T-helper 1 cell treated with Interleukin-12 subunit alpha and Interleukin-12 subunit beta and Interleukin-4 antibody, amounts not matched to agents 30 μg/mL and 1 μg/mL, for 36 hours (primary cell): Measurements from ENCODE around the gene PSMD13.
"Not testable (repeated sequence)": the region's sequence is repeated elsewhere in the genome, so short reads cannot be mapped to it uniquely, and the experiment has no call there.

ENCODE experiments used
- H3K27ac Mint-ChIP-seq: one replicate; pipeline ENCODE4 v1.8.0; 2021; ENCODE audit warnings: mild to moderate bottlenecking, mixed read lengths
- H3K27me3 Mint-ChIP-seq: one replicate; pipeline ENCODE4 v1.8.0; 2021; ENCODE audit warnings: low read depth, mixed read lengths
- H3K36me3 Mint-ChIP-seq: one replicate; pipeline ENCODE4 v1.8.0; 2021; ENCODE audit warnings: low read depth, mixed read lengths
- H3K4me1 Mint-ChIP-seq: one replicate; pipeline ENCODE4 v1.8.0; 2021; ENCODE audit warnings: low read depth, mixed read lengths
- H3K4me3 Mint-ChIP-seq: one replicate; pipeline ENCODE4 v1.8.0; 2021; ENCODE audit warnings: mild to moderate bottlenecking, moderate library complexity, mixed read lengths
- H3K9me3 Mint-ChIP-seq: one replicate; pipeline ENCODE4 v1.8.0; 2021; ENCODE audit warnings: mixed read lengths

Gene PSMD13

DNA sequence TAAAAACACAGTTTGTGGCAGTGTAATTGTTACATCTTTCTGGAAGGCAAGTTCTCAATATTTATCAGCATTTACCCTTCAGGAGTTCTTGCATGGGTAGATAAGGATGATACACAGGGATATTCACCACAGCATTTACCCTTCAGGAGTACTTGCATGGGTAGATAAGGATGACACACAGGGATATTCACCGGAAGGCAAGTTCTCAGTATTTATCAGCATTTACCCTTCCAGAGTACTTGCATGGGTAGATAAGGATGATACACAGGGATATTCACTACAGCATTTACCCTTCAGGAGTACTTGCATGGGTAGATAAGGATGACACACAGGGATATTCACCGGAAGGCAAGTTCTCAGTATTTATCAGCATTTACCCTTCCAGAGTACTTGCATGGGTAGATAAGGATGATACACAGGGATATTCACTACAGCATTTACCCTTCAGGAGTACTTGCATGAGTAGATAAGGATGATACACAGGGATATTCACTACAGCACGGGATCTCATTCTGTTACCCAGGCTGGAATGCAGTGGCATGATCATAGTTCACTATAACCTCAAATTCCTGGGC is 16.0 kb upstream of the PSMD13 start:
- not testable (repeated sequence) for H3K36me3 Mint-ChIP-seq, H3K27ac Mint-ChIP-seq

DNA sequence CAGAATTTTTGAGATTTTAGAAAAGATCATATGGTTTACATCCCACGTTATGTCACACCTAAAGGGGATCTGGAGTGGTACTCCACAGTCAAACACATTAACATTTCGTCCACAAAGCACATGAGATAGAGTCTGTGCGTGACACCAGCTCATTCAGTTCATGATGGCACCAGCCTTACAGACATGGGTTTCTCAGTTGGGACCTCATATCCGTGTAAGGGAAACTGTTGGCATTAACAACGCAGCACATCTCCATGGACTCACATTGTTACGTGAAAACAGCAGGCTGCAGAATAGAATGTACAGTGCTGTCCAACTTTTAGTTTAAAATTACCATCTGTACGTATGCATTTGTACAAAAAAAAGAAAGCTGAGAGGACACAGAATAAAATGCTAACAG is 15.2 kb upstream of the PSMD13 start:
- Mint-ChIP-seq H3K4me1 (peaks cover 10% of the 10 kb centered on the region), H3K4me3 (no peak overlapping the region), H3K36me3 (peaks cover 5% of the 10 kb centered on the region), H3K9me3 (no peaks in the 10 kb centered on the region), H3K27ac (no peak overlapping the region), H3K27me3 (no peaks in the 10 kb centered on the region)

More for the DNA sequence above, 16.0 kb upstream of the PSMD13 start:
- not testable (repeated sequence) for H3K4me1 Mint-ChIP-seq, H3K9me3 Mint-ChIP-seq, H3K27me3 Mint-ChIP-seq, H3K4me3 Mint-ChIP-seq

DNA sequence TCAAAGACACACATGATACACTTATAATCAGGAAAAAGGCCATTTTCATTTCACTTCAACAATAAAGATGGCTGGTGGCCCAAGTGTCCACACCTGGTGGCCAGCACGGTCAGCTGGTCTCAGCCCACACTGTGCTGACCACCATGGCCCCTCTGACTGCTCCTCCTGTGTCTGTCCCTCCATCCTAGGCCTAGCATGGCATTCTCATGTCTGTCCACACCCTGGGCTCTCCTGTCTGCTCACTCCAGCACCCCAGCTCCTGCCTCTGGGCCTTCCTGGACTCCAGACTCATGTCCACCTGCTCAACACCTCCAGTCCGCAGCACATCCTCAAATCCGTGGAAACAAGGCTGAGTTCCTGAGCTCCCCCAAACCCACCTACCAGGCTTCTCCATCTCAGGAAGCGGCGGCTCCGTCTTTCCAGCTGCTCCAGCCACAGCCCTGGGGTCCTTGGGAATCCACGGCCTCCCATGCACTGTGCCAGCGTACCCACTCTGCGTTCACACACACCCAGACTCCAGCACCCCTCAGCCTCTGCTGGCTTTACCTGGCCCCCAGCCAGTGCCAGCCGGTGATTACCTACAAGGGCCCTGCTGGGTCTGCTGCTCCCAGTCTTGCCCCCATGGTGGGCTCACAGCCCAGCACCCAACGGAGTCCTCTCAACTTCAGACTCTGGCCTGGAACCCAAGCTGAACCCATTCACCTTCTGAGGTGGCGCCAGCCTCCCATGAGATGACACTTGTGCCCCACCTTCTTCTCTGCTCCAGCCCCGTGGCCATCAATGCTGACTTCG is 14.6 kb upstream of the PSMD13 start:
- Mint-ChIP-seq H3K27ac (no peak overlapping the region), H3K4me1 (peaks cover 10% of the 10 kb centered on the region)

DNA sequence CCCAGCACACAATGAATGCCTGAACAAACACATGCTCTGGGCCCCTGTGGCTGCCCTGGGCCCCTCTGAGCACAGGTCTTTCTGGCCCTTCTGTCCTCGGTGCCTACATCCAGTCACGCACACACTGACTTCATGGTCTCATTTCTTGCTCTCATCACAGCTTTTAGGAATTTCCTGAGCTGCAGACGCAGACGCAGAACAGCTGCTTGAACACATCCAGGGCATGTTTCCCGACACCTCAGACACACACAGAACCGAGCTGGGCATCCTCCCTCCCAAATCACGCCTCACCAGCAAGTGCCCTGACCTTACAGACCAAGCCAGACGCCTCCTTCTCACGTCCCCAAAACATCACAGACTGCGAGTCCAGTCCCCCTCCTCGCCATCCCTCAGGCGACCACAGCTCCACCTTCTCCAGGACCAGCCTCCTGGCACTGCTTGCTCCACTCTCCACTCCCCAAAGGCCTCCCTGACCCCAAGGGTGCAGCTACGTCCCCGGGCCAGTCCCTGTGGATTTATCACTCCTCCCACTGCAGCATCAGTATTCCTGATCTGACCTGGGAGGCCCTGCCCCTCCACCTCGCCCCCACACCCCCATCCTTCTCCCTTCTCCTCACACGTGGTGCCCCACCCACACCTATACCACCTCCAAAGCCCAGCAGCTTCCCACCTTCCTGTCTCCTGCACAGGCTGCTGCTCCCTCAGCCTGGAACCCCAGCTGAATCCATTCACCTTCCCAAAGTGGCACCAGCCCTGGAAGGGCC is 13.6 kb upstream of the PSMD13 start:
- no peaks in the 10 kb centered on the region for H3K27me3 Mint-ChIP-seq
- peaks cover 7% of the 10 kb centered on the region for H3K4me1 Mint-ChIP-seq
- no peak overlapping the region for H3K4me3 Mint-ChIP-seq
- peaks cover 5% of the 10 kb centered on the region for H3K36me3 Mint-ChIP-seq
- H3K9me3 Mint-ChIP-seq = no peaks in the 10 kb centered on the region
- no peak overlapping the region for H3K27ac Mint-ChIP-seq

More for the DNA sequence above, 14.6 kb upstream of the PSMD13 start:
- no peaks in the 10 kb centered on the region for H3K27me3 Mint-ChIP-seq
- no peak overlapping the region for H3K4me3 Mint-ChIP-seq
- peaks cover 5% of the 10 kb centered on the region for H3K36me3 Mint-ChIP-seq
- H3K9me3 Mint-ChIP-seq = no peaks in the 10 kb centered on the region

DNA sequence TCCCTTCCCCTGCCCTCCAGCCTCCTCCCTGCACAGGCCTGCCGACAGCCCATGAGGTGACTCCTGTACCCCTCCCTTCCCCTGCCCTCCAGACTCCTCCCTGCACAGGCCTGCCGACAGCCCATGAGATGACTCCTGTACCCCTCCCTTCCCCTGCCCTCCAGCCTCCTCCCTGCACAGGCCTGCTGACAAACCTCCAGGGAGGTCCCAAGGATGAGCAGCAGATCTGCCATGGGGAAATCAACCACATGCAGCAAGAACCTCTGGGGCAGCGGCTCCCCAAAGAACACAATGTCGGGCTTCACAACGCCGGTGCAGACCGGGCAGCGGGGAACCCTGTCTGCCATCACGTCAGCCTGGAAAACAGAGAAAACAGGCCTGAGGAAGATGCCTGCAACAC is 12.9 kb upstream of the PSMD13 start:
- no peak overlapping the region for H3K27ac Mint-ChIP-seq
- peaks cover 7% of the 10 kb centered on the region for H3K4me1 Mint-ChIP-seq
- H3K27me3 Mint-ChIP-seq = no peaks in the 10 kb centered on the region
- H3K4me3 Mint-ChIP-seq = no peak overlapping the region
- H3K36me3 Mint-ChIP-seq = peaks cover 5% of the 10 kb centered on the region
- no peaks in the 10 kb centered on the region for H3K9me3 Mint-ChIP-seq

DNA sequence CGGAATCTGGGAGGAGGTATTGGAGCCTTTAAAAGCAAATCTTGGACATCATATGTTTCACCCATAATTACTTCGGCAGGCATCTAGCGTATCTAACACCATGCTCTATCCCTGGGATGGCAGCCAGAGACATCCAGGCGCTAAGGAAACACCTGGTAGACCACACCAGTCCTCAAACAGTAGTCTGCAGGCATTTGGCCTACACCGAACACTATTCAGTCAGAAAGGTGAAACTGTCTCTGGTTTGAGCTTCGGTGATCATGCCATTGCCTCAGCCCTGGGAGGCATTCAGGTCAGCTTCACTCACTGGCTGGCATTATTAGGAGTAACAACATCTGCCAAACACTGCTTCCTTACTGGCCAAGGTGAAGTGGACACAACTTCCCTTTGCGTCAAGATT is 12.4 kb upstream of the PSMD13 start:
- no peak overlapping the region for H3K4me3 Mint-ChIP-seq
- peaks cover 7% of the 10 kb centered on the region for H3K4me1 Mint-ChIP-seq
- H3K36me3 Mint-ChIP-seq = peaks cover 5% of the 10 kb centered on the region
- no peaks in the 10 kb centered on the region for H3K27me3 Mint-ChIP-seq
- no peaks in the 10 kb centered on the region for H3K9me3 Mint-ChIP-seq
- no peak overlapping the region for H3K27ac Mint-ChIP-seq

DNA sequence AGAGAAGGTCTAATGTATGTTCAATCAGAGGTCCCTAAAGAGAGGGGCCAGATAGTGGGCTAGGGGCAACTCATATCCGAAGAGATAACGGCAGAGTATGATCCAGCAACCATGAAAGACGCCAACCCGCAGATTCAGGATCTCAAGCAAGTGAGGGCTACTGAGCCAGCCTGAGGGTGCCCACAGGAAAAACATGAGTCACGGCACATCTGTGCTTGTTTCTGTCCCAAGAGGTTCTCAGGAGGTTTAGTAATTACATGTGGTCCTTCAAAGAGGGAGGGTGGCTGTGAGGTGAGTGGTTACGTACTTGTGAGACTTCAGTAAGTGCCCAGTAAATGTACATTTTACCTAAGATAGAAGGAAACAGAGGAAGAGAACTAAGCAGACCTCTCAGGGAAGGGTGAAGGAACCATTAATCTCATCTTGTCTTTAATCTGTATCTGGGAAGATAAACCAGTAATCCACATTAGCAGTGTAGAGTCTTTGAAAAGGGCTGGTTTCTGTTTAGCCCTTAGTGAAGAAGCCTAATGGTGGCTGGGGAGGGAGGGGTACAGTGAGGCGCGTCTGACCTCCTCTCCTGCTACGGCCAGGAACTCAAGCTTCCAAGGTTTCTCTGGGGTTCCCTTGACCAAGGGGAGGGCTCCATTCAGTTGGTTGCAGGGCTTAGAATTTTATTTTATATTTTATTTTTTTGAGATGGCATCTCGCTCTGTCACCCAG is 10.9 kb upstream of the PSMD13 start:
- H3K36me3 Mint-ChIP-seq = peaks cover 7% of the 10 kb centered on the region
- H3K27me3 Mint-ChIP-seq = no peaks in the 10 kb centered on the region
- H3K4me3 Mint-ChIP-seq = no peak overlapping the region
- H3K4me1 Mint-ChIP-seq = peaks cover 7% of the 10 kb centered on the region
- no peak overlapping the region for H3K27ac Mint-ChIP-seq
- no peaks in the 10 kb centered on the region for H3K9me3 Mint-ChIP-seq

DNA sequence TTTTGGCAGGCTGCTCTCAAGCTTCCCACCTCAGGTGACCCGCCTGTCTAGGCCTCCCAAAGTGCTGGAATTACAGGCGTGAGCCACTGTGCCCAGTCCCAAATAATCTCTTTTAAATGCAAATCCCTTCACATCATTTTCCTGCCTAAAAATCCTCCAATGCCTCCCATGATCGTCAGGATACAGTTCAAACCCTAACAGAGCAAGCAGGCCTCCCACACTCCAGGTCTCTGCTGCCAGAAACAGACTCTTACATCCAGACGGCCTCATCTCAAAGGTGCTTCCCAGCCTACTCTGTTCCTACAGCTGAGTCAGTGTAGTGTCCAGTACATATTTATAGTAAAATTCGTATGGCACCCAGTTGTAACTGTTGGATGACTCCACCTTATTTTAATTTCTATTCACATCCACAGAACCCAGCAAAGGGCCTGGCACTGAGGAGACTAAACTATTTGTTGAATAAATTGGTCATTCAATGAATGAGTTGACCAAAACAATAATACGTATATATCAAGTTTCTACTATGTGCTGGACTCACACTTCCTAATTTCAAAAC is 8.9 kb upstream of the PSMD13 start:
- Mint-ChIP-seq H3K4me1 (peaks cover 7% of the 10 kb centered on the region), H3K27ac (no peak overlapping the region), H3K4me3 (no peak overlapping the region), H3K9me3 (no peaks in the 10 kb centered on the region), H3K36me3 (peaks cover 7% of the 10 kb centered on the region), H3K27me3 (no peaks in the 10 kb centered on the region)

DNA sequence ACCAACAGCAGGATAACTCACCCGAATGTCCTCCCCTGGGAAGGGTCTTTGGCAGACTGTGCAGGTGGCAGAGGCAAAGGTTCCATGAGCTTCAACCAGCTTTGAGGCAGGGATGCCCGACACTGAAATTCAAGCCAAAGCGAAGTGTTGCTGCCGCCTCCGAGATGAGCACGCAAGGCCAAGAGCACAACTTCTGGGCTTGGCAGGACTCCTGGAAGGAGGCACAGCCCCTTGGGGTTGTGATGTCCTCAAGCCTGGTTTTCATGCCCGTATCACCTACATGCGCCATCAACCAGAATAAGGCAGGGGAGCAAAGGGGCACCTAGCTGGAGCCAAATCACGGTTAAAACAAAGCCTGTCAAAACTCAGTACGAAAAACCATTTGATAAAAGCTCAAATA is 6.3 kb upstream of the PSMD13 start:
- Mint-ChIP-seq H3K4me1 (peaks cover 12% of the 10 kb centered on the region), H3K27me3 (no peaks in the 10 kb centered on the region), H3K36me3 (peaks cover 4% of the 10 kb centered on the region), H3K9me3 (no peaks in the 10 kb centered on the region), H3K4me3 (no peak overlapping the region), H3K27ac (no peak overlapping the region)

DNA sequence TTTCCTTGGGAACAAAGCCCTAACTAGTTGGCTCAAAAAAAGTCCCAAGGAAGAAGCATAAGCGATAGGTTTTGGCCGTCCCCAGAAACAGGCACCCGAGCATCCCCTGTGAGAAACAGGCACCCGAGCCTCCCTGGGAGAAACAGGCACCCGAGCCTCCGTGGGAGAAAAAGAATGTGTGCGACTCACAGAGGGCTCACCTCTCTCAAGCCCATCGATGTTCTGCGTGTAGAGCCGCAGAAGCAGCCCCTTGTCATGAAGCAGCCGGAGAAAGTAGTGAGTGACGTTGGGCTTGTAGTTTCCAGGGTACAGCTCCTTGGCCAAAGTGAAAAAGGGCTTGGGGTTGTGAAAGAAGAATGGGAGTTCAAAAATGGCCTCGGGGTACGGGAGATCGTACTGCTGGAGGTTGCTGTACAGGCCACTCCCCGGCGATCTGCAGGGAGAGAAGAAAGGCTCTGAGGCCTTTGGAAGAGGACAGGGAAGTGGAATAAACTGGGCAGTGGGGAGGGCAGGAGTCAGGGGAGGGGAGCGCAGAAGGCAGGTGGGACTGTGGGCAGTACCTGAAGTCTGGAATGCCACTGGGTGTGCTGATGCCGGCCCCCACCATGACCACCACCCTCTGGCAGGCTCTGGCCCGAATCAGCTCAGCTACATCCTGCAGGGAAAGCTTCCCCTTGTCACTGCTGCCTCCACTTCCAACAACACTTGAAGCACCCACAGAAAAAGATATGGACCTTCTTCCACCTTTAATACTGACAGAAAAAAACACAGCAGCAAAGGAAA is 3.8 kb upstream of the PSMD13 start:
- Mint-ChIP-seq H3K27ac (no peak overlapping the region), H3K27me3 (no peaks in the 10 kb centered on the region), H3K36me3 (peaks cover 1% of the 10 kb centered on the region), H3K9me3 (no peaks in the 10 kb centered on the region), H3K4me1 (peaks cover 16% of the 10 kb centered on the region), H3K4me3 (no peak overlapping the region)

DNA sequence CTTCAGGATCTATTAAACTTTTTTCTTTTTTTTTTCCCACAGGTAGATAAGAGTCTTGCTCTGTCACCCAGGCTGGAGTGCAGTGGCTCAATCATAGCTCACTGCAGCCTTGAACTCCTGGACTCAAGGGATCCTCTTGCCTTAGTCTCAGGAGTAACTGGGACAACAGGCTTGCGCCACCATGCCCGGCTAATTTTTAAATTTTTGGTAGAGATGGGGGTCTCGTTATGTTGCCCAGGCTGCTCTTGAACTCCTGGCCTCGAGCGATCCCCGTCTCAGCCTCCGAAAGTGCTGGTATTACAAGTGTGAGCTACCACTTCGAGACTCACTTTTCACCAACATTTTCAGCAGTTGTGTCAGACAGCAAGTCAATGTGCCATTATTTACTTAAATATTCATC is 1.6 kb upstream of the PSMD13 start:
- Mint-ChIP-seq H3K4me3 (peak overlapping the region; percentile 97), H3K27ac (peak overlapping the region; percentile 91), H3K4me1 (peaks cover 36% of the 10 kb centered on the region), H3K27me3 (no peaks in the 10 kb centered on the region), H3K9me3 (no peaks in the 10 kb centered on the region), H3K36me3 (peaks cover 7% of the 10 kb centered on the region)

DNA sequence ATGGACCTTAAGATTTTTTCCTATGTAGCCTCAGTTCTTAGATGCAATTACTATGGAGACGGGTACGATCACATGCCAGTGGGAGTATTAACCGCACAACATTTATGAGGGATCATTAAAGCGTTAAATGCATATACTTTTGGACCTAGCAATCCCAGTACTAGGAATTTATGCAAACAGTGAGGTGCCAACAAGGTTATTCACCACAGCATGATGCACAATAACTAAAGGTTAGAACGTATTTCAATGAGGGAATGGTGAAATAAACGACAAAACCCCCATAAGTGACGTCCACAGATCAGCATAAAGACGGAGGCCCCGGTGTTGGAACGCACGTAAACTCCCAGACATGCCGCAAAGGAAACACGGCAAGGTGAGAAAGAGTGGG is 1.2 kb upstream of the PSMD13 start:
- Mint-ChIP-seq H3K4me3 (peak overlapping the region; percentile 97), H3K36me3 (peaks cover 10% of the 10 kb centered on the region), H3K4me1 (peaks cover 38% of the 10 kb centered on the region), H3K9me3 (no peaks in the 10 kb centered on the region), H3K27ac (peak overlapping the region; percentile 91), H3K27me3 (no peaks in the 10 kb centered on the region)

DNA sequence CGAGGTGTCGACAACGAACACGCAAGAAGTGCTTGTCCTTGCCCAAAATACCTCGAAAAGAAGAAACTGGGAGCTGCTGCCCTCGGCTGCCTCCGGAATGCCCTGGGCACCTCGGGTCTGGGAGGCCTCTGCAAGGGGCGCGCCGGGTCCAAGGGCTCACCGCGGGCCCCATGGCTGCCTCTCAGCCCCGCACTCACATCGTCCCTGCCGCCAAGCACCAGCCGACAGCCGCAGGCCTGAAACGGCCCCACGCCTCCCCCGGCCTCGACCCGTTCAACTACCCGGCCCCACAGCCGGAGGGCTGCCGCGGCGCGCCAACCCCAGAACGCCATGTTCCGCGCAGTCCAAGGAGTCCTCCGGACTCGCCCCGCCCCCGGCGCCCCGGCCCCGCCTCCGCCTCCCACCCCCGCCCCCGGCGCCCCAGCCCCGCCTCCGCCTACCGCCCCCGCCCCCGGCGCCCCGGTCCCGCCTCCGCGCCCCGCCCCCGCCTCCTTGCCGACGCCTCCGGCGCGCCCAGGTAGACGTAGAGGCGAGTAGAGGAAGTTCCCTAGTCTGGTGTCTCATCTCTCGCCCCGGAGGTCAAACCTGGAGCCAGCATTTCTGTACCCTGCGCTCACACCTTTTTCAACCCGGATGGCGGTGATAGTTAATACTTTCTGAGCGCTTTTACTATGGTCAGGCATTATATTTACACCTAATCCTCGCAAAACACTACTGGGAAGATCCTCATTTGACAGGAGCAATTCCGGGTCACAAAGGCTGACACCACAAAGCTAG is 591 bp upstream of the PSMD13 start, which contains the start of gene SIRT3:
SIRT3 (minus strand) TSS at position 346 of the 777 bp plus-strand sequence; CDS start at position 332, 14 bp downstream.
- peak within 1 kb of the TSS; percentile 99 for H3K27ac Mint-ChIP-seq
- H3K9me3 Mint-ChIP-seq = no peaks in the 10 kb centered on the region
- peaks cover 40% of the 10 kb centered on the region for H3K4me1 Mint-ChIP-seq
- peak within 1 kb of the TSS; percentile 97 for H3K4me3 Mint-ChIP-seq
- H3K36me3 Mint-ChIP-seq = peaks cover 12% of the 10 kb centered on the region
- no peaks in the 10 kb centered on the region for H3K27me3 Mint-ChIP-seq
